Measurements from ENCODE around the gene FMOD.

DNA sequence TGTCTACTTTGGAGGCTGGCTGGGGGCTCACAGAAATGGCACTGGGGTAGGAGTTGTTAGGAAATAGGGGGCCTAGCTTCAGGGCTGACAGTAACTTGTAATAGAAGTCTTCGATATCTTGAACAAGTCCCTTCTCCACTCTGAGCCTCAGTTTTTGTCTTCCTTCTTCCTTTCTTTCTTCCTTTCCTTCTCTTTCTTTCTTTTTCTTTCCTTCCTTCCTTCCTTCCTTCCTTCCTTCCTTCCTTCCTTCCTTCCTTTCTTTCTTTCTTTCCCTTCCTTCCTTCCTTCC is 32.7 kb downstream of the FMOD start:
- TF ChIP-seq, protein P1, sequence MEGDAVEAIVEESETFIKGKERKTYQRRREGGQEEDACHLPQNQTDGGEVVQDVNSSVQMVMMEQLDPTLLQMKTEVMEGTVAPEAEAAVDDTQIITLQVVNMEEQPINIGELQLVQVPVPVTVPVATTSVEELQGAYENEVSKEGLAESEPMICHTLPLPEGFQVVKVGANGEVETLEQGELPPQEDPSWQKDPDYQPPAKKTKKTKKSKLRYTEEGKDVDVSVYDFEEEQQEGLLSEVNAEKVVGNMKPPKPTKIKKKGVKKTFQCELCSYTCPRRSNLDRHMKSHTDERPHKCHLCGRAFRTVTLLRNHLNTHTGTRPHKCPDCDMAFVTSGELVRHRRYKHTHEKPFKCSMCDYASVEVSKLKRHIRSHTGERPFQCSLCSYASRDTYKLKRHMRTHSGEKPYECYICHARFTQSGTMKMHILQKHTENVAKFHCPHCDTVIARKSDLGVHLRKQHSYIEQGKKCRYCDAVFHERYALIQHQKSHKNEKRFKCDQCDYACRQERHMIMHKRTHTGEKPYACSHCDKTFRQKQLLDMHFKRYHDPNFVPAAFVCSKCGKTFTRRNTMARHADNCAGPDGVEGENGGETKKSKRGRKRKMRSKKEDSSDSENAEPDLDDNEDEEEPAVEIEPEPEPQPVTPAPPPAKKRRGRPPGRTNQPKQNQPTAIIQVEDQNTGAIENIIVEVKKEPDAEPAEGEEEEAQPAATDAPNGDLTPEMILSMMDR (conservative IDR thresholded peaks at IDR 0.05; ENCODE audit: low read depth, low read length) = no peak
- TF ChIP-seq EZH2 (IDR thresholded peaks at IDR 0.05; ENCODE audit: borderline replicate concordance, low read depth, low read length, poor library complexity, severe bottlenecking) = no peak

Data from A673 (cell line).